HG02884 (cell line): Measurements from ENCODE around the gene CCDC73.
"Not testable (repeated sequence)": the region's sequence is repeated elsewhere in the genome, so short reads cannot be mapped to it uniquely, and the experiment has no call there.

Experiments used
- ATAC-seq: cut with Tn5 transposase; IDR thresholded peaks from one replicate; pipeline ENCODE4 v1.9.1; 2021; ENCODE audit warnings: mild to moderate bottlenecking, moderate library complexity; ENCODE audit not compliant: unreplicated experiment

The CCDC73 gene

DNA sequence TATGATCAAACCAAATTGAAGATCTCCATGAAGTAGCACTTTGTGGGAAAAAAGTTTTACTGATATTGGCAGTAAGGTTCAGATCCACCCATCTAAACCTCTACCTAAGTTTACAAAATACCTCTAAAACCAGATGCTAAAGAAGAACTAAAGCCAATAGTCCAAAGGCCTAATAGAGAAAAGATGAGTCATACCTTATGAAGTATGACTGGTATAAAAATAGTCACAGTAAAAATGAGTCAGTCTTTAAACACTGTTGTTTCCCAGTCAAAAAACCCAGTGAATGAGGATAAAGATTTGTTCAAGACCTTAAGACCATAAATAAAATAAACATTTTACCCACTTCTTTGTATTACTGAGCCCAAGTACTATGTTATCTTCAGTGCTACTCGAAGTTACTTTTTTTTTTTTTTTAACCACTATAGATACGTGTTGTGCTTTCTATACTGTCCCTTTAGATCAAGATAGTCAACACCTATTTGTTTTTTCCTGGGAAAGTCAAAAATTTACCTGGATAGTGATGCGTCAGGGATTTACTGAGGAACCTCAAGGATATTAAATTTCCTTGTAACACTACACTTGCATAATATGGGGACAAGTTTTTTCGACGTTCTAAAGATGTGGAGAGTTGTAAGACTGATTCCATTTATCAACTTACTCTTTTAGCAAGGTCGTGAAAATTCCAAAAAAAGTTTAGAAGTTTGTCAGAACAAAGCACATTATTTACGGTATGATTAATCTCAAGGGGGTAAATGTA lies 87.3 kb downstream of the CCDC73 start:
- peak; percentile 99 for ATAC-seq

DNA sequence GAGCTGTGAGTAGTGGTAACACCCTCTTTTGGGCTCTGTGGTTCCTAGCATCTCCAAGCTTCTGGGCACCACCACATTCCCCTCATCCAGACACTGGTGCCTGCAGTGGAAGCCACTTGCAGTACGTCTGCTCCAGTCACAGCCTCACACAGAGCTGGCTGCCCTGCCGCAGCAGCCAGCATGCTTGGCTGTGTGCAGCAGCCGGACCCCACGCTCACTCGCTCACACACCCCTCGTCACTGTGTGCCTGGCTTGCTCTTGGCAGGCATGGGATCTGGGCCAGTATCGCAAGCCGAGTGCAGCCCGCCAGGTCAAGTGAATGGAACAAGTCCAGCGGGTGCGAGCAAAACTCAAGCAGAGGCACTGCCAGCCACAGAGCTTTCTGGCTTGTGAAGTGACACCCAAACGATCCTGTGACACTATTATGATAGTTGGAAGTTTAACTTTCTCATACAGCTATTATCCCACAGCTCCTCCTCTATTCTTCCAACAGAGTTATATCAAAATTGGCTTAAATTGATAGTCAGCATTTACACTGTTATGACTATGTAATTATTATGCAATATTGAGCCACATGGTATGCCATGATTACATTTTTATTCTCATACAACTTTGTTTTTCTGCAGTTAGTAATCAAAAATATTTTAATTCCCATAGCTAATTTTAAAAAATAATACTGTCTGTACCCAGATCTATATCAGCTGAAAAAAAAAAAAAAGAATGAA lies 89.0 kb downstream of the CCDC73 start:
- ATAC-seq = no peak

DNA sequence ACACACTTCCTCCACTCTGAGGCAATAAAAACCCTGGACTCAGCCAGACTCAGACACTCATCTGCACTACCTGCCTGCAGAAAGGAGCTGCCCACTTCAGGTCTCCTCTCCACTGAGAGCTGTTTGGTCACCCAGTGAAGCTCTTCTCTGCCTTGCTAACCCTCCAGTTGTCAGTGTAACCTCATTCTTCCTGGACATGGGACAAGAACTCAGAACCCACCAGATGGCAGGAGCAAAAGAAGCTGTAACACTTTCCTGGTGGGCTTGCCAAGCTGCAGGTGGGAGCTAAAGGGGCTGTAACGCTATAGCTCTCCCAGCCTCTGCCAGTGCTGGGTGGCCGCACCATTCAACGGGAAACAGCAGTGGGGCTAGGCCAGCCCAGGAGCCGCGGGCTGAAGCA lies 89.7 kb downstream of the CCDC73 start:
- no peak for ATAC-seq

DNA sequence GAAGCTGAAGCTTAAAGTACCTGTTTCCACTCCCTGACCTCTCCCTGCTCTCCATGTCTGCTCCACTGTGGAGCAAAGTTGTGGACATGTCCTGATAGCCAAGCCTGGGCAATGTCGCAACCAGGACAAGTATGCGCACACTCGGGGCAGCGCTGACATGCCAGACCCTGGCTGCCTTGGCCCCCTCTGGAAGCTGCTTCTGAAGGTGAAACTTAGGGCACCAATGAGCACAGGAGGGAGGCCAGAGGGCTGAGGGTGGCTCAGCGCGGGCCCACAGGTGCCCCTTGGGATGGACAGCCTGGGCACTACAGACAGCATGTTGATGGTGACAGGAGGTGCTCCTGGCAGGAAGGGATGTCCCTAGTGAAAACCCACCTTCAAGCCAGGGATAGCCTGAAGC lies 90.2 kb downstream of the CCDC73 start:
- no peak for ATAC-seq

DNA sequence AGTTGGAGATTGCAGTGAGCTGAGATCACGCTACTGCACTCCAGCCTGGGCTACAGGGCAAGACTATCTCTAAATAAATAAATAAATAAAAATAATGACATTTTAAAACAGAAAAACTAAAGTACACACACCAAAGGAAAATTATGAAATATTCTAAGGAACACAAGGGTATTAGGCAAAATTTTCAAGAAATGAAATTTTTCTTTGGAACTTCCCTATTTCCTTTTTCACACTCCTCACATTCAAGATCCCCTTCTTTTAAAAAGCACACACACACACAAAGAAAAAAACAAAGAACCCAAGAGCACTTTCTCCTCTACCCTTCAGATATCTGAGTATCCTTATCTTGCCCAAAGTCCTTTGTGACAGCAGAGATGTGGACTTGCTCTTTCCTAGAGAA lies 92.8 kb downstream of the CCDC73 start:
- ATAC-seq = no peak

DNA sequence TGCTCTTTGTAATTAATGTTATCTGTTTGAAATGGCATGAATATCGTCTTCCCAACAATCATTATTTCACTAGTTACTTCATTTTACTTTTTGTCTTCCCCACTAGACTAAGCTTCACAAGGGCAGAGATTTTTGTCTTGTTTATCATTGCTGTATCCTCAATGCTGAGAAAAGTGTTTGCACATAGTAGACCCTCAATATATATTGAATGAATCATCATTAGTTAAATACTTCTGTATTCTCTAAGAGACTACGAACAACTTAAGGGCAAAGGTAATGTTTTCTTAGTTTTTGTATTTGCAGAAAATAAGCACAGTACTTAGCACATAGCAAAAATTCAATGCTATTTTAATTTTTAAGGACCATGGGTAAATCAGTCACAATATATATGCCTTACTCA lies 95.9 kb downstream of the CCDC73 start:
- ATAC-seq = no peak

DNA sequence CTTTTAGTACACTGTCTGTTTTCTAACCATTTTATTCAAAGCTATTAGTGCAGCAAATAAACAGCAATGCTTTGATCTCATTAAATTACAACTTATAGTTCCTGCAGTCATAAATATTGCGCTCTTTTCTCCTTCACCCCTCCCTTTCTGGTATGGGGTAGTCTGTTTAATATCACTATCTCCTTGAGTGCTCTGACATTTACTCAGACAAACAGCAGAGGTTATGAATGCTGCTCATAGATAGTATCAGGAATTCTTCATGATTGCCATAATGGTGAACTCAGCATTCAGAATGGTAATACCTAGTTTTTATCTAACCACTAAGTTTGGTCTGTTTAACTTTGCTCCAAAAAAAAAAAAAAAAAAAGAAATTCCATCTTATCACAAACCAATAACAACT lies 123.4 kb downstream of the CCDC73 start:
- ATAC-seq = no peak

DNA sequence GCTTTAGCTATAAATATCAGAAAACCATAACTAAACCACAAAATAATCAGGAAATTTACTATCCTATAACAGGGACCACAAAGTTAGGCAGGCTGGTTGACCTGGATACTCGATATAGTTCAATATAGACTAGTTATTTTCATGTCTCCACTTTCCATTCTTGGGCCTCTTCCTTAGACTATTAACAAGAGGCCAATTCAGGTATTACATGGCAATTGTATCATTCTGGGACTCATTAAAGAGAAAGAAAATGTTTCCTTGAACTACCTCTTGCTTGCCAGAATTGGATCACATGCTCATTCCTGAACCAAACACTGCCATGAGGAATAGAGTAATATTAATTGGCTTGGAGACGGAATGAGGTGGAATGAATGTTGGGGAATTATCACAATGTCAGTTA lies 134.8 kb downstream of the CCDC73 start:
- ATAC-seq = no peak

DNA sequence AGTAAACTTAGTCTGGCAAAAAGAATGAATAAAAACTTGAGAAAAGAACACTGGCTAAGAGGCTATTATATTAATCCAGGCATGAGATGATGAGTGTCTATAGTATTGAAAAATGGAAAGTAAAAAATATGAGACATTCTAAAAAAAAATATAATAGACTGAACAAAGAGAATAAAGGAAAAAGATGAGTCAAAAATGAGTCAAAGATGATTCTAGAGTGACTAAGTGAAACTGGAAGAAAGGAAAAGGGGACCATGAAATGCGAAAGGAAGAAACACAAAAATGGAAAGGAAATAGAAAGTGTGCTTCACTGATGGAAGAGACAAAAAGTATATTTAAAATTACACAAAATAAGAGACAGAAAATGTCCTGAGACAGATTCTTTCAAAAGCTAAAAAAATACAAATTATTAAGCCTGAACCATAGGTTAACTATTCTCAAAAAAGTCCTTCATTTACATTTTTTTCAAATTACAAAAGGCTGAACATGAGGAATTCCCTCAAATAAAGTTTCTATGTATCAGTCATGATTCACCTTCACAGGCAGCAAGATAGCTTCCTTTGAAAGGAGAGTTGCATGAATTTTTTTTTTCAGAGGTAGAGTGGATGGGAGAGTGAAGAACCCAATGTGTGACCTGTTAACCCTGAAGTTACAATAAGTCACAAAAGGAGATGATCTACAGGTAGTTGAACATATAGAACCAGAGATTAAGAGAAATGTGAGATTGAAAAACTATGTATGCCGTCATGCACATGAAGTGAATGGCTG lies 135.6 kb downstream of the CCDC73 start:
- ATAC-seq = no peak

DNA sequence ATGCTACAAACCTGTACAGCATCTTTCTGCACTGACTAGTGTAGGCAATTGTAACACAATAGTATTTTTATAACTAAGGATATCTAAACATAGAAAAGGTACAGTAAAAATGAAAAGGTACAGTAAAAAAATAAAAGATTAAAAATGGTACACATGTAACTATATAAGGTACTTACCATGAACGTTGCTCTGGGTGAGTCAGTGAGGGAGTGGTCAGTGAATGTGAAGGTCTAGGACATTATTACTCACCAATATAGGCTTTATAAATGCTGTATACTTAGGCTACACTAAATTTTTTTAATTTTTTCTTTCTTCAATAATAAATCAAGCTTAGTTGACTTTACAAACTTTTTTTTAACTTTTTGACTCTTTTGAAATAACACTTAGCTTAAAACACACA lies 150.9 kb downstream of the CCDC73 start:
- no peak for ATAC-seq

DNA sequence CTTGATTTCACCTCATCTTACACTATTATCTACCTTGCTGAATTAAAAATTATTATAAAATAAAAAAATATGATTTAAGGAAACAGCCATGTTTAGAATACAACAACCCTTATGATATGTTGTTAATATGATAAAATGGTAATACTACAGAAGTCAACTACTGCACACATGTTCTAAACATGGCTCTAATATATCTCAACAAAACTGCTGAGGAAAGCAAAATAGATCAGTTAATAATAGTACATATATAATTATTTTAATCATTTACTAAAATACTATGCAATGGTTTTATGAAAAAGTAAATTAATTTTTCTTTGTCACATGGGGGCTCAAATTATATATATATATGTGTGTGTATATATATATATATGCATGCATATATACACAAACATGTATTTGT lies 153.1 kb downstream of the CCDC73 start:
- no peak for ATAC-seq

DNA sequence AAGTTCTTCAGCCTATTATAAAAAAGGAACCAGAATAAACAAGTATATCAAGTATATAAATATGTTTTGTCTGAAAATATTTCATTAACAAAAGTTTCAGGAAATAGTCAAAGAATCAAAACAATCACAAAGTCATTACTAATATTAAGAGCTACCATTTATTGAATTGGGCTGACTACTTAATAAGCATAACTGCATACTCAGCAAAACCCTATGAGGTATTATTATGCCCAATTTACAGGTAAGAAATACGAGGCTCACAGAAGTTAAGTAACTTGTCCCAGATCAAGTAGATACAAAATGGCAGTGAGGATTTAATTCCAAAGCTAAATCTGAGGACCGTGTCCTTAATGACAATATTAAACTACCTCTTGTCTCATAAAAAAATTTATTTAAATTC lies 158.6 kb downstream of the CCDC73 start:
- ATAC-seq = no peak

DNA sequence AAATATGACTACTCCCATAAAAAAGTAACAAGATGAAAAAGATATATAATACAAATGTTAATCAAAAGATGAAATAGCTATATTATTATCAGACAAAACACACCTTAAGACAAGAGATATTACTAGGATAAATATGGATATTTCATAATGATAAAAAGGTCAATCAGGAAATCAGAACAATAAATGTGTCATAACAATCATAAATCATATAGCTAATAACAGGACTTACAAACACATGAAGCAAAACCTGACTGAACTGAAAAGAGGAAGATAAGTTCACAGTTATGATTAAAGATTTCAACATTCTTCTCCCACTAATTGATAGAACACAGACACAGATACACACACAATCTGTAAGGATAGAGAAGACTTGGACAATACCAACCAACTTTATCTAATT lies 163.6 kb downstream of the CCDC73 start:
- no peak for ATAC-seq

DNA sequence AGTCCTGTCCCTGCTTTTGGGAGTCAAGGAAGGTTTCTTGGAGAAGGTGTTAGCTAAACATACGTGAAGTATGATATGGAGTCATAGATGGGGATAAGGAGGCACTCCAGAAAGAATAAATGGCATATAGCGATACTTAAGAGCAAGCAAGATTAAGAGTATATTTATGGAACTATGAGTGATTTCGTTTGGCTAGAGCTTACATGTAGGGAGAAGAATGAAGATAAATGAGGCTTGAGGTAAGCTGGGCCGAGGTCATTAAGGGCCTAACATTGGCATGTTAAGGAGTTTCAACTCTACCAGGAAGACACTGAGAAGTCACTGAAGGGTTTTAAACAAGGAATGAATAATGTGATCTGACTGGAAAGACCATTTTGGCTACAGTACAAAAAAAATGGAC lies 177.6 kb downstream of the CCDC73 start:
- no peak for ATAC-seq

DNA sequence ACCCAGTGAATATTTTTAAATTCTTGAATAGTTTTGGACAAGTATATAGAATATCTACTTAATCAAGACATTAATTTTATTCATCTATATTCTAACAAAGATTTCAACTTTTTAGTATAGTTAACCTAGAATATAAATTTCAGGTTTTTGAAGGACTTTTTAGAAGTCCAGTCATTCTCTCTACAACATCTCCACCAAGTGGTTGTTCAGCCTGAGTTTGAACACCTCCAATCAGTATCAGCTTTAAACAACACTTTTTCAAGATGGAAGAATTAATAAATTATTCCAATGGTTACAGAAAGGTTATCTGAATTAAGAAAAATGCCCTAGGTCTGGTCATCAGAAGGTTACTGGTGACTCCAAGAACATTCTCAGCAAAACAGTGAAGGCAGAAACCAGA lies 179.0 kb downstream of the CCDC73 start:
- no peak for ATAC-seq

DNA sequence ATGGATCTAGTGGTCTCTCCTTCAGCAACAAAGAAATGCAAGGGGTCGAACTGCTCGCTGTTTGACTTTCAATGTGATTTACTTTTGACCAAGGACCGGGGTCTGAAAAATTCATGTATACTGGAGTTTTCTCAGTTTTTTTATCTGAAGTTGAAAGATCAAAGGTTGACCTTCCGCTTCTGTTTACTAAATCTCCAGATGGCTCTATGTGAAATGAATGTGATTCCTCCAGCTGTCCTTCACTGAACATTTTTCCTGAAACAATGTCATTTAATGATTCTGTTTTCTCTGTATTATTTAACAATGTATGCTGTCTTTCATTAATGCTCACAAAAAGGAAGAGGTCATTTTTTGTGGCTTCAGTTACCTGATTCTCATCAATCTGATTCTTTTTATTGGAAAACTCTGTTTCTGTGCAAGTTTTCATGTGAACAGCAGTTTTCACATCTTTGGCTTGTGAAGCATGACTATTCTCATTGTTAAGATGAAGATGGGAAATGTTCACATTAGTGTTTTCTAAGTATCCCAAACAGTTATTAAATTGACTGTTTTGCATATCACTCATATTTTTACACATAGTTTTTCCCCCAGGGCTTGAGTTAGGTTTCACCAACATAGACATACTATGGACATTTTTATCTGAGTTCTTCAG lies 180.8 kb downstream of the CCDC73 start:
- ATAC-seq = no peak

DNA sequence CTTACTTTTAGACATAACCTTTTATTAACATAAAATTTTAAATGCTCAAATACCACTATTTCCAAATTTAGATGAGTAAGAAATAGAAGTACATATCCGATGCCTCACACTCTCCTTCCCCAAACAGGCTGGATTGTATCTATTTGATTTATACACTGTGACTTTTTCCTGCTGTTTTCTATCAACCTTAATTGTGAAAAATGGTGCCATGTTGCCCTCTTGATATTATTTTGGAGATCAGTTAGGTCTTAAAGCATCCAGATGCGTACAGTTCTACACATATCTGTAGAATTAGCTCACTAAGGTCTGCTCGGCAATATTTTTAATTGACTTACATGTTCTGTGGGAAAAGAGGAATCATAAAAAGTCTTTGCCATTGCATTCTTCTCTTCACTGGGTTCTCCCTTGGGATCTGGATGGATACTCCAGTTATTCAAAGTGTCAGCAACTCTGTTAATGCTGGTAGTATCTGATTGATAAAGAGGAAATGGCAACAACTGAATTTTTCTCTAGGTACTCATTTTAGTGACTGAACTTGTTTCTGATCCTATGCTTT lies 183.6 kb downstream of the CCDC73 start:
- no peak for ATAC-seq

DNA sequence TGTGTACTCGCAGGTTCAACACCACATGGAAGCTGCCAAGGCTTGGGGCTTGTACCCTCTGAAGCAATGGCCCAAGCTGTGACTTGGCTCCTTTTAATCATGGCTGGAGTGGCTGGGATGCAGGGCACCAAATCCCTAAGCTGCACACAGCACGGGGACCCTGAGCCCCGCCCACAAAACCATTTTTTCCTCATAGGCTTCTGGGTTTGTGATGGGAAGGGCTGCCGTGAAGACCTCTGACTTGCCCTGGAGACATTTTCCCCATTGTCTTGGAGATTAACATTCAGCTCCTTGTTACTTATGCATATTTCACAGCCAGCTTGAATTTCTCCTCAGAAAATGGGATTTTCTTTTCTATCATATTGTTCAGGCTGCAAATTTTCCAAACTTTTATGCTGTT lies 185.6 kb downstream of the CCDC73 start:
- not testable (repeated sequence) for ATAC-seq

DNA sequence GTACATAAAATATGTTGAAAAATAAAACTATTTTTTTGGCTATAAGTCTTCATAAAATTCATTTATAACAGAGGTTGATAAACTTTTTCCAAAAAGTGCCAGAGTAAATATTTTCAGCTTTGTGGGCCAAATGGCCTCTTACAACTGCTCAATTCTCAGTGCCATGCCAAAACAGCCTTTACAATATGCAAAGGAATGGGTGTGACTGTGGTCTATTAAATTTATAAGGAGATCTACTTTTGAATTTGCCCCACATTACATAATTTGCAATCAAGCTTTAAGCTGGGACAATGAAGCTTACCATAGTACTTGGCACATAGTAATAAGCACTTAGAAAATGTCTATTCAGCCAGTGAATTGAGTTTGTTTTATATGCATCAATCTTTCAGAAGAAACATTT lies 188.2 kb downstream of the CCDC73 start:
- ATAC-seq = no peak

DNA sequence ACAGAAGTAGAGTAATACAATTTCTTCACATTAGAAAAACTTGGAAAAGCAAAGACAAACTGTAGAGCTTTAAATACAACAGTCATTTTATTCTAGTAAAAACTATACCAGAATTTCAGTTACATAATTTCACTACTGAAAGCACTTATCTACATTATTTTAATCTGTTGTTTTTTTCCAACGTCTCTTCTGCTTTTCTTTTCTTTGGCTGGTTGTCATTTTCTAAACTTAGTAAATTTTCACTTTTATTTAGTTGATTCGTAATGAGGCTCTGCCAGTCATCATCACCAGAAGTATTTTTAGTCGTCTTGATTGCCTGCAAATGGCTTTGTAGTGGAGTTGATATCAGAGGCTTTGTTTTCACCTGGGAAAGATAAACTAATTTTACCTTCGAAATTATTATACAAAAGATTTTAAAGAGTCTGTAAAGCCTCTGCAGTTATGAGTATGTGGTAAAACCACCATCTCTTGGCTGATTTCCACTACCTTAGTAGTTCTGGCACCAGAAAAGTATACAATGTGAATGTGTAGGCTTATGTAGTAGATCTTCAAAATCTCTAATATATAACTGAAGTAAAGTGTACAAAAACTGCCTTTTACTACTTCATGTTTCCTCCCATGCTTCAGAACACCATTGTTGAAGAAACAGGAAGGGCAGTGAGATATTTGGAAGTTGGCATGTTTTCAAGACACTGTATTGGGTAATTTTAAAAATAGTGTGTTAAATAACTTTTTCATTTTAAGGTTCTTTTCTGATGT lies 191.6 kb downstream of the CCDC73 start:
- ATAC-seq = no peak
